Stimulated activated CD8-positive, alpha-beta memory T cell treated with anti-CD3 and anti-CD28 coated beads, Interleukin-4, amount 100 ng/mL, for 24 hours (primary cell): ENCODE results near the gene PLTP.
"Not testable (repeated sequence)": the region's sequence is repeated elsewhere in the genome, so short reads cannot be mapped to it uniquely, and the experiment has no call there.

Experiments
- DNase-seq: peaks from one replicate; pipeline ENCODE4 v3.0.0-alpha.2; 2020; ENCODE audit warnings: low read depth

The PLTP gene

GRCh38 chr20:45920462-45921336 lies 8.7 kb upstream of the PLTP start:
- no peak for DNase-seq

- no peak for DNase-seq
These were observed 7.8 kb upstream of the PLTP start for GRCh38 chr20:45919542-45920399.

GRCh38 chr20:45918779-45919537 lies 7.0 kb upstream of the PLTP start:
- DNase-seq: no peak

- DNase-seq: no peak
These were observed 6.3 kb upstream of the PLTP start for GRCh38 chr20:45918182-45918737.

GRCh38 chr20:45917790-45918141 lies 5.8 kb upstream of the PLTP start:
- DNase-seq: no peak

GRCh38 chr20:45913116-45913515 lies 1.2 kb upstream of the PLTP start:
- no peak for DNase-seq

- DNase-seq: no peak
These were observed 358 bp upstream of the PLTP start for GRCh38 chr20:45912344-45912682.

GRCh38 chr20:45910670-45911485 lies 1.1 kb downstream of the PLTP start:
- peak; percentile 93 for DNase-seq

- no peak for DNase-seq
These were observed 1.9 kb downstream of the PLTP start for GRCh38 chr20:45909817-45910669.

- DNase-seq: no peak
These were observed 2.6 kb downstream of the PLTP start for GRCh38 chr20:45909336-45909808.

- DNase-seq: no peak
These were observed 3.9 kb downstream of the PLTP start for GRCh38 chr20:45908084-45908483.

- DNase-seq: no peak
These were observed 4.6 kb downstream of the PLTP start for GRCh38 chr20:45907219-45907948.

GRCh38 chr20:45905505-45906079 lies 6.4 kb downstream of the PLTP start:
- no peak for DNase-seq

GRCh38 chr20:45904583-45905504 lies 7.1 kb downstream of the PLTP start:
- no peak for DNase-seq

GRCh38 chr20:45902199-45902701 lies 9.7 kb downstream of the PLTP start:
- no peak for DNase-seq

GRCh38 chr20:45901332-45901731 lies 10.6 kb downstream of the PLTP start:
- not testable (repeated sequence) for DNase-seq

GRCh38 chr20:45899046-45899835 lies 12.7 kb downstream of the PLTP start:
- no peak for DNase-seq
